K562 (cell line): ENCODE data around the gene DPEP2. TPM values are rescaled to one million over a fixed set of nuclear protein-coding genes. Genes with fewer than 3 reads are reported as not detected.

Source experiments
- ATAC-seq: fragments of 200-7000 bp; cut with Tn5 transposase; 3 replicates; pipeline ENCODE4 v1.9.1; 2020; ENCODE audit warnings: moderate library complexity
- BruUV-seq: library from RNA; stranded (reverse); fragments of 400-500 nt; replicated peaks from 2 replicates; lab custom pipeline; 2021; lab: Mats Ljungman, UMichigan
- CTCF ChIA-PET: fragments of 300-600 bp; formaldehyde crosslinking; extraction: SDS; loops from one replicate; lab custom pipeline; 2021; ENCODE audit warnings: low intra/inter-chr PET ratio; lab: Yijun Ruan, JAX
- POLR2A ChIA-PET: fragments of 300-600, 350-650 bp; sonication (Branson Sonifier 250); formaldehyde crosslinking; extraction: SDS; loops from one replicate; lab custom pipeline; 2021; ENCODE audit warnings: antibody characterized with exemption, inconsistent platforms; lab: Yijun Ruan, JAX
- DNase-seq, 4 experiments: peaks; one replicate each; pipeline versions ENCODE4 v3.0.0 to v3.0.0-alpha.2; 2011 to 2018; ENCODE audit warnings: low spot score in 3 of 4, mixed read lengths in 3 of 4; ENCODE audit errors: extremely low read depth in 1 of 4
- FAIRE-seq: peaks from 2 replicates; lab custom pipeline; 2011; peaks lifted over from hg19 to GRCh38; lab: Jason Lieb, UNC
- H2AFZ ChIP-seq: 2 replicates; pipeline ENCODE4 v1.6.0; 2011; ENCODE audit warnings: low read depth, low read length, control low read depth, inconsistent platforms
- H3K27ac ChIP-seq: fragments of 200-600 bp; 3 replicates; pipeline ENCODE4 v1.8.0; 2011; ENCODE audit warnings: low read depth, mild to moderate bottlenecking, control low read depth, inconsistent platforms, low read length, moderate library complexity, mixed read lengths; ENCODE audit errors: extremely low read depth
- H3K27me3 ChIP-seq, 2 experiments: fragments of 300-600 bp in 1 of 2; 2 replicates in 1 of 2; 3 replicates in 1 of 2; pipeline versions ENCODE4 v1.6.0 to v1.8.0; 2011; ENCODE audit warnings: inconsistent platforms in 2 of 2, low read length in 2 of 2, mild to moderate bottlenecking in 1 of 2, mixed read lengths in 1 of 2, moderate library complexity in 1 of 2; ENCODE audit not compliant: control insufficient read depth in 2 of 2, insufficient read depth in 2 of 2
- H3K36me3 ChIP-seq: fragments of 300-600 bp; 3 replicates; pipeline ENCODE4 v1.8.0; 2011; ENCODE audit warnings: mild to moderate bottlenecking, low read length, inconsistent platforms; ENCODE audit not compliant: control insufficient read depth, insufficient read depth
- H3K4me1 ChIP-seq, 2 experiments: fragments of 200-600 bp in 1 of 2; replicated peaks in 1 of 2; 2 replicates in 1 of 2; 3 replicates in 1 of 2; pipeline versions ENCODE4 v1.5.1 to v1.8.0; 2011; ENCODE audit warnings: inconsistent platforms in 2 of 2, low read length in 2 of 2, mild to moderate bottlenecking in 1 of 2, mixed read lengths in 1 of 2, moderate library complexity in 1 of 2; ENCODE audit not compliant: control insufficient read depth in 2 of 2, insufficient read depth in 2 of 2
- H3K4me2 ChIP-seq: 2 replicates; pipeline ENCODE4 v1.6.1; 2011; ENCODE audit warnings: low read length, control low read depth, inconsistent platforms, mixed read lengths; ENCODE audit not compliant: insufficient read depth
- H3K4me3 ChIP-seq: fragments of 200-600 bp; sonication (generic), shearing (Covaris generic); 2 replicates; pipeline ENCODE4 v1.5.1; 2016; ENCODE audit warnings: control low read depth, inconsistent platforms
- H3K79me2 ChIP-seq: fragments of 200-600 bp; 3 replicates; pipeline ENCODE4 v1.8.0; 2011; ENCODE audit warnings: low read length, inconsistent platforms; ENCODE audit not compliant: control insufficient read depth, insufficient read depth
- H3K9ac ChIP-seq, 2 experiments: 2 replicates each; pipeline versions ENCODE4 v1.6.0 to v1.6.1; 2011; ENCODE audit warnings: low read depth in 2 of 2, low read length in 2 of 2, control low read depth in 1 of 2, inconsistent platforms in 1 of 2, mild to moderate bottlenecking in 1 of 2, mixed read lengths in 1 of 2; ENCODE audit not compliant: insufficient read depth in 1 of 2
- H3K9me1 ChIP-seq: one replicate; pipeline ENCODE4 v1.6.0; 2011; ENCODE audit warnings: inconsistent platforms, mild to moderate bottlenecking, low read length, moderate library complexity; ENCODE audit not compliant: control insufficient read depth, insufficient read depth
- H3K9me3 ChIP-seq: replicated peaks from 2 replicates; pipeline ENCODE4 v1.5.1; 2011; ENCODE audit warnings: low read depth, low read length, inconsistent platforms; ENCODE audit not compliant: control insufficient read depth, insufficient read depth
- H4K20me1 ChIP-seq: replicated peaks from 2 replicates; pipeline ENCODE4 v1.6.1; 2011; ENCODE audit warnings: low read length, inconsistent platforms, mixed read lengths; ENCODE audit not compliant: control insufficient read depth, insufficient read depth
- MIER1 ChIP-seq: fragments of 450-650 bp; IDR thresholded peaks from 2 replicates; pipeline ENCODE4 v1.6.1; 2016; ENCODE audit warnings: antibody characterized with exemption, mild to moderate bottlenecking, low read depth
- PRMT5 ChIP-seq: sonication (generic); formaldehyde crosslinking; IDR thresholded peaks from 2 replicates; pipeline ENCODE4 v1.5.0; 2020; ENCODE audit warnings: missing genetic modification reagents
- RAD21 ChIP-seq, 2 experiments: fragments of 250-450 bp in 1 of 2; fragments of 450-650 bp in 1 of 2; sonication (Bioruptor Pico) in 1 of 2; formaldehyde crosslinking in 1 of 2; IDR thresholded peaks in 1 of 2; conservative IDR thresholded peaks in 1 of 2; 2 replicates each; pipeline versions ENCODE4 v1.4.0 to v1.8.0; 2020 to 2022; ENCODE audit warnings: mild to moderate bottlenecking in 2 of 2, moderate library complexity in 1 of 2
- ZFPM2 ChIP-seq: fragments of 250-450 bp; sonication (Bioruptor Pico); IDR thresholded peaks from 2 replicates; pipeline ENCODE4 v1.5.1; 2022; ENCODE audit warnings: mild to moderate bottlenecking
- ZNF445 ChIP-seq: fragments of 250-450 bp; sonication (Bioruptor Pico); IDR thresholded peaks from 2 replicates; pipeline ENCODE4 v1.4.0; 2020; ENCODE audit warnings: low read depth, mild to moderate bottlenecking, moderate library complexity
- WGBS: fragments of 100-300 bp; shearing (Covaris generic); methylation state at CpG from one replicate; pipeline ENCODE4 v1.1.6; 2016; ENCODE audit warnings: low coverage, mixed read lengths; ENCODE audit not compliant: insufficient coverage; ENCODE audit errors: missing lambda C conversion rate; 5-methylcytosine and 5-hydroxymethylcytosine counted together
- in situ Hi-C: fragments of 300-500 bp; cut with MboI; formaldehyde crosslinking; loops from 4 replicates; pipeline ENCODE4 v1.15.0; 2018; ENCODE audit warnings: inconsistent platforms, mixed read lengths
- intact Hi-C: fragments of 100-400 bp; cut with micrococcal nuclease; formaldehyde crosslinking; loops from 2 replicates; pipeline ENCODE4 v1.14.2; 2022
- polyA plus RNA-seq, 8 experiments: library from polyadenylated mRNA; depleted of rRNA in 4 of 8; stranded (reverse) in 5 of 8; unstranded in 3 of 8; fragments of >200 nt; fragmentation: Nextera tagmentation in 2 of 8; fragmentation: Illumina TruSeq in 1 of 8; extraction: Ambion mirVana in 2 of 8; extraction: Trizol in 1 of 8; gene quantifications; 2 replicates each; pipeline versions ENCODE4 v1.2.1 to v1.2.3, GENCODE V29; 2011 to 2014; ENCODE audit warnings: inconsistent platforms in 1 of 8, missing spikeins in 1 of 8
- total RNA-seq, 7 experiments: library from RNA; depleted of rRNA in 6 of 7; stranded (reverse); fragments of >200 nt in 6 of 7; fragmentation: Illumina TruSeq in 2 of 7; extraction: Trizol in 2 of 7; gene quantifications; 2 replicates each; pipeline versions ENCODE4 v1.2.1 to v1.2.3, GENCODE V29; 2011 to 2021; ENCODE audit warnings: low replicate concordance in 1 of 7
- TF ChIP-seq, protein P1 (sequence below): IDR thresholded peaks from 3 replicates; pipeline ENCODE4 v1.6.1; 2011; ENCODE audit warnings: borderline replicate concordance, mild to moderate bottlenecking; ENCODE audit not compliant: insufficient read length, insufficient read depth
- TF ChIP-seq, protein P2 (sequence below): fragments of 450-650 bp; IDR thresholded peaks from 2 replicates; pipeline ENCODE4 v1.6.1; 2014; ENCODE audit warnings: low read depth, mild to moderate bottlenecking, moderate library complexity, borderline replicate concordance
- TF ChIP-seq, protein P3 (sequence below), 2 experiments: fragments of 450-650 bp in 1 of 2; IDR thresholded peaks; 2 replicates each; pipeline ENCODE4 v1.6.1; 2011 to 2017; ENCODE audit warnings: low read depth in 2 of 2, antibody characterized with exemption in 1 of 2, borderline replicate concordance in 1 of 2, low read length in 1 of 2, mild to moderate bottlenecking in 1 of 2, mixed read lengths in 1 of 2; ENCODE audit not compliant: control insufficient read depth in 1 of 2
- TF ChIP-seq, protein P4 (sequence below): sonication (generic); formaldehyde crosslinking; IDR thresholded peaks from 2 replicates; pipeline ENCODE4 v1.9.0; 2022; ENCODE audit warnings: mild to moderate bottlenecking, missing genetic modification reagents
- TF ChIP-seq, protein P5 (sequence below): fragments of 450-650 bp; IDR thresholded peaks from 2 replicates; pipeline ENCODE4 v1.6.1; 2016; ENCODE audit warnings: missing biosample characterization, missing genetic modification characterization

The DPEP2 gene
- total and polyA plus RNA-seq, 9 of the 15 experiments (the other 6 are each of a cell fraction or from before 2014, with no cell fraction given) = 0.14 to 1.2 (median 0.38) TPM

DNA sequence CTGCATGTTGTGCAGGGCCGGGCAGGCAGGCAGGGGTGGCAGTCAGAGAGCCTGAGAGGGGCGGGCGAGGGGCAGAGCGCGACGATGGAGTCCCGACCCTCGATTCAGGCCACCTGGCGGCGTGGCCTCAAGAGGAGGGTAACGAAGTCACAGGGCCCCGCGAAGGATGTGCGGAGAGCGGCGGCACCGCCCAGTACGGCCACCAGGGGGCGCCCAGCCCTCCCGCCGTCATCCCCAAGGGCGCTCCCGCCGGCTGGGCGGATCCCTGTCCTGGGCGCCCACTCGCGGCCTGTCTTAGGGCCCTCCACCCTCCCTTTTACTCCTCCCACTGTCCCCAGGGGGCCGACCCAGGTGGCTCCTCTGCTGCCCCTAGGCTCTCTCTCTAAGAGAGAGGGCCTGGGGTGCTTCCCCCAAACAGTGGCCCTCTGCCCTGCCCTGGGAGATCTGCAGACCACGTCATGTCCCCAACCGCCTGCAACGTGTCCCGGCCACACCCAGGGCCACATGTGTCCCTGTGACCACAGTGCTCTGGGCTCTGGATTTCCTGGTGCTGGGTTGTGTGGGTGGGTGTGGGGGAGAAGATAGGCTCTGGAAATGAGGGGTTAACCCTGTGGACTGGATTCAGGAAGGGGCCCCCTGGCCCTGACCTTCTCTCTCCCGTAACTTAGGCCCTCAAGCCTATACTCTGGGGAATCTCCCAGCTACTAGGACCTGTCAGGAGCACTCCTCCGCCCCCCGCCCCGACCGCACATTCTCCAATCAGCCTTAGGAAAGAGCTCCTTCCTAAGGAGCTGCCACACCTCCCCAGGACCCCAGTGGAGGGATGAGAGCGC is 5.9 kb downstream of the DPEP2 start:
- Histone ChIP-seq H3K9ac (peak overlapping the region; percentile 71 to 87), H3K4me2 (peak overlapping the region; percentile 62), H3K36me3 (no peaks in the 10 kb centered on the region), H3K4me1 (peaks cover 15 to 36% of the 10 kb centered on the region in 2 experiments), H3K79me2 (no peaks in the 10 kb centered on the region), H4K20me1 (no peaks in the 10 kb centered on the region), H2AFZ (peak overlapping the region; percentile 91), H3K9me3 (no peaks in the 10 kb centered on the region), H3K9me1 (no peaks in the 10 kb centered on the region), H3K4me3 (0 out of 2 replicates have a peak overlapping the region, but pooled peaks have one; percentile 3), H3K27me3 (no peaks in the 10 kb centered on the region), H3K27ac (peak overlapping the region; percentile 89)
- no TSS peak for BruUV-seq
- POLR2A ChIA-PET = interaction anchor here (1.0 to 1.4 kb wide), 3 partner anchors 8 to 20 kb away, joined by 3 to 4 read pairs (median 3); no protein-coding TSS in a partner anchor
- DNase-seq (peak; percentile 92 to 96 (median 94)), FAIRE-seq (peak; percentile 84), ATAC-seq (peak; percentile 95)
- intact Hi-C loops = loop anchor here (1.0 kb wide), 2 partner anchors 47 to 236 kb away; no protein-coding TSS in a partner anchor
- in situ Hi-C loops = loop anchor here (10.0 kb wide), 1 partner anchor 321 kb away; the partner anchor contains the start of genes PRMT7 and SLC7A6OS
- 9% methylated on average over 39 of the region's 39 CpGs for WGBS
- CTCF ChIA-PET = interaction anchor here (0.6 to 2.1 kb wide), 5 partner anchors 9 to 236 kb away, joined by 3 to 18 read pairs (median 5); no protein-coding TSS in a partner anchor
- TF ChIP-seq, protein P1, sequence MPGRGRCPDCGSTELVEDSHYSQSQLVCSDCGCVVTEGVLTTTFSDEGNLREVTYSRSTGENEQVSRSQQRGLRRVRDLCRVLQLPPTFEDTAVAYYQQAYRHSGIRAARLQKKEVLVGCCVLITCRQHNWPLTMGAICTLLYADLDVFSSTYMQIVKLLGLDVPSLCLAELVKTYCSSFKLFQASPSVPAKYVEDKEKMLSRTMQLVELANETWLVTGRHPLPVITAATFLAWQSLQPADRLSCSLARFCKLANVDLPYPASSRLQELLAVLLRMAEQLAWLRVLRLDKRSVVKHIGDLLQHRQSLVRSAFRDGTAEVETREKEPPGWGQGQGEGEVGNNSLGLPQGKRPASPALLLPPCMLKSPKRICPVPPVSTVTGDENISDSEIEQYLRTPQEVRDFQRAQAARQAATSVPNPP = no peak
- 0 out of 2 replicates have a peak, but pooled peaks have one; percentile 17 for TF ChIP-seq MIER1
- TF ChIP-seq, protein P2, sequence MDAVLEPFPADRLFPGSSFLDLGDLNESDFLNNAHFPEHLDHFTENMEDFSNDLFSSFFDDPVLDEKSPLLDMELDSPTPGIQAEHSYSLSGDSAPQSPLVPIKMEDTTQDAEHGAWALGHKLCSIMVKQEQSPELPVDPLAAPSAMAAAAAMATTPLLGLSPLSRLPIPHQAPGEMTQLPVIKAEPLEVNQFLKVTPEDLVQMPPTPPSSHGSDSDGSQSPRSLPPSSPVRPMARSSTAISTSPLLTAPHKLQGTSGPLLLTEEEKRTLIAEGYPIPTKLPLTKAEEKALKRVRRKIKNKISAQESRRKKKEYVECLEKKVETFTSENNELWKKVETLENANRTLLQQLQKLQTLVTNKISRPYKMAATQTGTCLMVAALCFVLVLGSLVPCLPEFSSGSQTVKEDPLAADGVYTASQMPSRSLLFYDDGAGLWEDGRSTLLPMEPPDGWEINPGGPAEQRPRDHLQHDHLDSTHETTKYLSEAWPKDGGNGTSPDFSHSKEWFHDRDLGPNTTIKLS = peak; percentile 98
- TF ChIP-seq, protein P3, sequence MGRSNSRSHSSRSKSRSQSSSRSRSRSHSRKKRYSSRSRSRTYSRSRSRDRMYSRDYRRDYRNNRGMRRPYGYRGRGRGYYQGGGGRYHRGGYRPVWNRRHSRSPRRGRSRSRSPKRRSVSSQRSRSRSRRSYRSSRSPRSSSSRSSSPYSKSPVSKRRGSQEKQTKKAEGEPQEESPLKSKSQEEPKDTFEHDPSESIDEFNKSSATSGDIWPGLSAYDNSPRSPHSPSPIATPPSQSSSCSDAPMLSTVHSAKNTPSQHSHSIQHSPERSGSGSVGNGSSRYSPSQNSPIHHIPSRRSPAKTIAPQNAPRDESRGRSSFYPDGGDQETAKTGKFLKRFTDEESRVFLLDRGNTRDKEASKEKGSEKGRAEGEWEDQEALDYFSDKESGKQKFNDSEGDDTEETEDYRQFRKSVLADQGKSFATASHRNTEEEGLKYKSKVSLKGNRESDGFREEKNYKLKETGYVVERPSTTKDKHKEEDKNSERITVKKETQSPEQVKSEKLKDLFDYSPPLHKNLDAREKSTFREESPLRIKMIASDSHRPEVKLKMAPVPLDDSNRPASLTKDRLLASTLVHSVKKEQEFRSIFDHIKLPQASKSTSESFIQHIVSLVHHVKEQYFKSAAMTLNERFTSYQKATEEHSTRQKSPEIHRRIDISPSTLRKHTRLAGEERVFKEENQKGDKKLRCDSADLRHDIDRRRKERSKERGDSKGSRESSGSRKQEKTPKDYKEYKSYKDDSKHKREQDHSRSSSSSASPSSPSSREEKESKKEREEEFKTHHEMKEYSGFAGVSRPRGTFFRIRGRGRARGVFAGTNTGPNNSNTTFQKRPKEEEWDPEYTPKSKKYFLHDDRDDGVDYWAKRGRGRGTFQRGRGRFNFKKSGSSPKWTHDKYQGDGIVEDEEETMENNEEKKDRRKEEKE (IDR thresholded peaks at IDR 0.05; ENCODE audit: borderline replicate concordance in 1 of 2, control insufficient read depth in 1 of 2, low read depth in 2 of 2, low read length in 1 of 2) = no peak
- peak; percentile 88 to 89 for TF ChIP-seq RAD21 (CRISPR knock-in tag; conservative IDR thresholded peaks at IDR 0.05 in 1 of 2, IDR thresholded peaks at IDR 0.05 in 1 of 2)
- peak; percentile 53; the same call in 1 of the 2 replicates for TF ChIP-seq ZFPM2
- TF ChIP-seq, protein P4, sequence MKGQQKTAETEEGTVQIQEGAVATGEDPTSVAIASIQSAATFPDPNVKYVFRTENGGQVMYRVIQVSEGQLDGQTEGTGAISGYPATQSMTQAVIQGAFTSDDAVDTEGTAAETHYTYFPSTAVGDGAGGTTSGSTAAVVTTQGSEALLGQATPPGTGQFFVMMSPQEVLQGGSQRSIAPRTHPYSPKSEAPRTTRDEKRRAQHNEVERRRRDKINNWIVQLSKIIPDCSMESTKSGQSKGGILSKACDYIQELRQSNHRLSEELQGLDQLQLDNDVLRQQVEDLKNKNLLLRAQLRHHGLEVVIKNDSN (CRISPR knock-in tag) = peak; percentile 51
- no peak for TF ChIP-seq PRMT5
- no peak for TF ChIP-seq ZNF445
- TF ChIP-seq, protein P5, sequence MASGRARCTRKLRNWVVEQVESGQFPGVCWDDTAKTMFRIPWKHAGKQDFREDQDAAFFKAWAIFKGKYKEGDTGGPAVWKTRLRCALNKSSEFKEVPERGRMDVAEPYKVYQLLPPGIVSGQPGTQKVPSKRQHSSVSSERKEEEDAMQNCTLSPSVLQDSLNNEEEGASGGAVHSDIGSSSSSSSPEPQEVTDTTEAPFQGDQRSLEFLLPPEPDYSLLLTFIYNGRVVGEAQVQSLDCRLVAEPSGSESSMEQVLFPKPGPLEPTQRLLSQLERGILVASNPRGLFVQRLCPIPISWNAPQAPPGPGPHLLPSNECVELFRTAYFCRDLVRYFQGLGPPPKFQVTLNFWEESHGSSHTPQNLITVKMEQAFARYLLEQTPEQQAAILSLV (tag) = no peak
